Activated naive CD4-positive, alpha-beta T cell treated with anti-CD3 and anti-CD28 coated beads, Interleukin-2, amount 50 U/mL, for 24 hours (primary cell): ENCODE results near the gene CXCL10.
"Not testable (repeated sequence)": the region's sequence is repeated elsewhere in the genome, so short reads cannot be mapped to it uniquely, and the experiment has no call there.

Experiments
- H3K27ac Mint-ChIP-seq: one replicate; pipeline ENCODE4 v1.8.0; 2021; ENCODE audit warnings: mild to moderate bottlenecking, mixed read lengths
- H3K27me3 Mint-ChIP-seq: one replicate; pipeline ENCODE4 v1.8.0; 2021; ENCODE audit warnings: mixed read lengths
- H3K36me3 Mint-ChIP-seq: one replicate; pipeline ENCODE4 v1.8.0; 2021; ENCODE audit warnings: mixed read lengths
- H3K4me1 Mint-ChIP-seq: one replicate; pipeline ENCODE4 v1.8.0; 2021; ENCODE audit warnings: mixed read lengths
- H3K4me3 Mint-ChIP-seq: one replicate; pipeline ENCODE4 v1.8.0; 2021; ENCODE audit warnings: mild to moderate bottlenecking, mixed read lengths
- H3K9me3 Mint-ChIP-seq: one replicate; pipeline ENCODE4 v1.8.0; 2021; ENCODE audit warnings: mixed read lengths

Gene CXCL10

DNA sequence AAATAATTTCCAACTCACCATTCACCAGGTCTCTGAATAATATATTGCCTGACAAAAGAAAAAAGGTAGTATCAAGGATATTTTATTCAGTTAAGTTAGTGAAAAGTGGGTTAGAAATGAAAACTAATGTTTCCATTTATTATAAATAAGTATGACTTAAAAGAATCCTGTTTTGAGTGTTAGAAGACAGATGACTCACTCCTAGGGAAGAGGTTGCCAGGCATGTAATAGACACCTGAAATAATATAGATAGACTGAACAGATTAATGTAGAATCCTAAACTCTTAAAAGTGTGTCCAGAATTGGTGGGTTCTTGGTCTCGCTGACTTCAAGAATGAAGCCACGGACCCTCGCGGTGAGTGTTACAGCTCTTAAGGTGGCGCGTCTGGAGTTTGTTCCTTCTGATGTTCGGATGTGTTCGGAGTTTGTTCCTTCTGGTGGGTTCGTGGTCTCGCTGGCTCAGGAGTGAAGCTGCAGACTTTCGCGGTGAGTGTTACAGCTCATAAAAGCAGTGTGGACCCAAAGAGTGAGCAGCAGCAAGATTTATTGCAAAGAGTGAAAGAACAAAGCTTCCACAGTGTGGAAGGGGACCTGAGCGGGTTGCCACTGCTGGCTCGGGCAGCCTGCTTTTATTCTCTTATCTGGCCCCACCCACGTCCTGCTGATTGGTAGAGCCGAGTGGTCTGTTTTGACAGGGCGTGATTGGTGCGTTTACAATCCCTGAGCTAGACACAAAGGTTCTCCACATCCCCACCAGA, 19.1 kb upstream of the CXCL10 start:
- not testable (repeated sequence) for H3K36me3 Mint-ChIP-seq, H3K27me3 Mint-ChIP-seq, H3K27ac Mint-ChIP-seq, H3K9me3 Mint-ChIP-seq, H3K4me3 Mint-ChIP-seq
- H3K4me1 Mint-ChIP-seq = peaks cover 10% of the 10 kb centered on the region

- Mint-ChIP-seq H3K9me3 (no peaks in the 10 kb centered on the region), H3K4me1 (peaks cover 2% of the 10 kb centered on the region), H3K27ac (no peak overlapping the region), H3K27me3 (no peaks in the 10 kb centered on the region), H3K4me3 (no peak overlapping the region), H3K36me3 (no peaks in the 10 kb centered on the region)
These were observed 13.6 kb upstream of the CXCL10 start for GRCh38 chr4:76036855-76037254.

DNA sequence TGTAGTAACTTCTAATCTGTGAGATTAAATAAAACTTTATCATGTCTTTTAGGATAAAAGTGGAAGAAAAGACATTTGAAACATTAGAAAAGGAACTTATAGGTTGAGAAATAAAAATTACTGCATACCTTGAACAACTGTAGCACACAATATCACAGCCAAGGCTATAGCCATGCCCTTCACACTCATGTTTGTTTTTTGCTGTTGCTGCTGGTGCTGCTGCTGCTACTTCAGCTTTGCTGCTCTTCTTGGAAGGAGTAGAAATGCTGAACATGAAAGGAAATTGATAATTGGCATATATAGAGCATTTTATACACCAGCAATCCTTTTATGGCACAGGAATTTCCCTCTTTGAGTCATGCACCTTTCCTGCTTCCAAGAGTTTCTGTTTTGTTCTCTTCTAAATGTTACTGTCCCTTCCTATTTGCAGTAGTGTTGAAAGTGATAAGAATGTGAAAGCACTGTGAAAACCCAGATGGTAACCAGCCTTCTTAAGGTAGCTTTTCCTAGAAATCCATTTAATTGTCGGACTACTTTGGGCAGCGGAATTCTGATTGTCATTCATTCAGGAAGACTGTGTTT, 12.6 kb upstream of the CXCL10 start, which contains the start of gene CXCL11:
TSS of gene CXCL11 (minus strand) at position 272 of the 582 bp plus-strand sequence. CDS start at position 189, 83 bp downstream.
- no peaks in the 10 kb centered on the region for H3K4me1 Mint-ChIP-seq
- H3K4me3 Mint-ChIP-seq = no peak within 1 kb of the TSS
- H3K36me3 Mint-ChIP-seq = no peaks in the 10 kb centered on the region
- H3K27me3 Mint-ChIP-seq = no peaks in the 10 kb centered on the region
- no peaks in the 10 kb centered on the region for H3K9me3 Mint-ChIP-seq
- H3K27ac Mint-ChIP-seq = peak within 1 kb of the TSS; percentile 0

DNA sequence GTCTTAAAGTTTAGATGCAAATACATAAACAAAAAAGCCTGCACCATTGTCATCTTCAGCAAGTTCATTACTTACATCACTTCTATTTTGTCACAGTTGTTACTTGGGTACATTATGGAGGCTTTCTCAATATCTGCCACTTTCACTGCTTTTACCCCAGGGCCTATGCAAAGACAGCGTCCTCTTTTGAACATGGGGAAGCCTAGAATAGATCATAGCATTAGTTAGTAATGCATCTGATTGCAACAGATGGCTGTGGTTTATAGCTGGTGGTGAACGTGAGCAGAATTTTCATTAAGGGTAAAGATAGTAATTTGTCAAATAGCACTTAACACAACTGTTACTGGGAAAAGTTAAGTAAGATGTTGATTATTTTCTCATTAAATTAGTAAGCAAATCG, 11.8 kb upstream of the CXCL10 start:
- Mint-ChIP-seq H3K36me3 (no peaks in the 10 kb centered on the region), H3K4me3 (no peak overlapping the region)

GRCh38 chr4:76029300-76029699, 6.0 kb upstream of the CXCL10 start:
- Mint-ChIP-seq H3K36me3 (no peaks in the 10 kb centered on the region), H3K9me3 (no peaks in the 10 kb centered on the region), H3K4me1 (peaks cover 28% of the 10 kb centered on the region), H3K27me3 (no peaks in the 10 kb centered on the region), H3K4me3 (no peak overlapping the region), H3K27ac (no peak overlapping the region)

More for the DNA sequence above, 11.8 kb upstream of the CXCL10 start:
- no peaks in the 10 kb centered on the region for H3K9me3 Mint-ChIP-seq
- no peaks in the 10 kb centered on the region for H3K4me1 Mint-ChIP-seq
- H3K27me3 Mint-ChIP-seq = no peaks in the 10 kb centered on the region
- no peak overlapping the region for H3K27ac Mint-ChIP-seq

GRCh38 chr4:76028350-76028765, 5.1 kb upstream of the CXCL10 start:
- Mint-ChIP-seq H3K4me1 (peaks cover 36% of the 10 kb centered on the region), H3K36me3 (no peaks in the 10 kb centered on the region), H3K4me3 (peak overlapping the region; percentile 57), H3K9me3 (no peaks in the 10 kb centered on the region), H3K27ac (peak overlapping the region; percentile 84), H3K27me3 (no peaks in the 10 kb centered on the region)

DNA sequence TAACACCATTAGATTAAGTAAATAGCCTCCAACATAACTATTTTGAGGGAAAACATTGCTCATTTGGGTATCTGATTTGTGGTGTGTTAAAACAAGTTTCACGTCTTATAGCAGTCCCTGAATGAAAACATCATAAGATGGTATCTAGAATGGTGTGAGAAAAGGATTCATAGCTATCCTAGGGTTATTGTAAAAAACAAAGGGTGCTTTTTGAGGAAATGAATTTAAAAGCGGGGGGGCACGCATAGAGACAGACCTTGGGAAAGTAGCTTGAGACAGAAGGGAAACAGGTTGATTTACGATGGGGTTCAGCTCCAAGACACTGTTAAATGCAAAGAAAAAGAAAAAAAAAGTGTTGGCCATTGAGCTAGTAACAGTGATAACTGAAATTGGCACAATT, 768 bp upstream of the CXCL10 start:
- Mint-ChIP-seq H3K4me3 (no peak overlapping the region), H3K9me3 (no peaks in the 10 kb centered on the region), H3K27me3 (no peaks in the 10 kb centered on the region), H3K36me3 (no peaks in the 10 kb centered on the region), H3K4me1 (peaks cover 34% of the 10 kb centered on the region), H3K27ac (peak overlapping the region; percentile 60)

GRCh38 chr4:76022677-76023076, 620 bp downstream of the CXCL10 start:
- Mint-ChIP-seq H3K4me3 (no peak overlapping the region), H3K9me3 (no peaks in the 10 kb centered on the region), H3K36me3 (no peaks in the 10 kb centered on the region), H3K27ac (no peak overlapping the region), H3K27me3 (no peaks in the 10 kb centered on the region), H3K4me1 (peaks cover 20% of the 10 kb centered on the region)

DNA sequence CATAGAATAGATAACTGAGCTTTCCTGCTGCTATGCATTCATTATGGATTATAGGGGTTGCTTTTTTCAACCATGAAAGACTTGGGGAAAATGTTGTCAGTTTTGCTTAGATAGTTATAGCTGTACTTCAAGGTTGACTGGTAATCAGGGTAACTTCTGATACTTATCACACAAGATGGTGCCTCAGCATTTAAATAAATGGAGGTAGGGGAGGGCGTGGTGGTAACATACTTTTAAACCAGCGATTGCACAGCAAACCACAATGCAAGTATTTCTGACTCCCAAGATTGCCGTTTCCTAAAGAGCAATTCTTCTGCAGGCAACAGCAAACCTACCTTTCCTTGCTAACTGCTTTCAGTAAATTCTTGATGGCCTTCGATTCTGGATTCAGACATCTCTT, 1.3 kb downstream of the CXCL10 start:
- H3K27ac Mint-ChIP-seq = no peak overlapping the region
- H3K4me1 Mint-ChIP-seq = peaks cover 15% of the 10 kb centered on the region
- H3K4me3 Mint-ChIP-seq = no peak overlapping the region
- H3K9me3 Mint-ChIP-seq = no peaks in the 10 kb centered on the region
- no peaks in the 10 kb centered on the region for H3K27me3 Mint-ChIP-seq
- no peaks in the 10 kb centered on the region for H3K36me3 Mint-ChIP-seq

GRCh38 chr4:76017056-76017686, 6.1 kb downstream of the CXCL10 start:
- Mint-ChIP-seq H3K27me3 (no peaks in the 10 kb centered on the region), H3K4me1 (no peaks in the 10 kb centered on the region), H3K36me3 (no peaks in the 10 kb centered on the region), H3K4me3 (no peak overlapping the region), H3K9me3 (no peaks in the 10 kb centered on the region), H3K27ac (no peak overlapping the region)

GRCh38 chr4:76016393-76016792, 6.9 kb downstream of the CXCL10 start:
- H3K9me3 Mint-ChIP-seq = no peaks in the 10 kb centered on the region
- H3K27ac Mint-ChIP-seq = no peak overlapping the region
- H3K4me1 Mint-ChIP-seq = no peaks in the 10 kb centered on the region
- no peaks in the 10 kb centered on the region for H3K27me3 Mint-ChIP-seq
- H3K4me3 Mint-ChIP-seq = no peak overlapping the region
- H3K36me3 Mint-ChIP-seq = no peaks in the 10 kb centered on the region

GRCh38 chr4:76013540-76013939, 9.8 kb downstream of the CXCL10 start:
- no peak overlapping the region for H3K27ac Mint-ChIP-seq
- H3K27me3 Mint-ChIP-seq = no peaks in the 10 kb centered on the region
- no peaks in the 10 kb centered on the region for H3K9me3 Mint-ChIP-seq
- H3K36me3 Mint-ChIP-seq = no peaks in the 10 kb centered on the region
- H3K4me1 Mint-ChIP-seq = no peaks in the 10 kb centered on the region
- H3K4me3 Mint-ChIP-seq = no peak overlapping the region

GRCh38 chr4:76012388-76012801, 10.9 kb downstream of the CXCL10 start:
- Mint-ChIP-seq H3K36me3 (no peaks in the 10 kb centered on the region), H3K27ac (no peak overlapping the region), H3K4me1 (no peaks in the 10 kb centered on the region), H3K9me3 (no peaks in the 10 kb centered on the region), H3K27me3 (peaks cover 1% of the 10 kb centered on the region), H3K4me3 (no peak overlapping the region)

GRCh38 chr4:76011700-76012387, 11.5 kb downstream of the CXCL10 start:
- H3K4me3 Mint-ChIP-seq = no peak overlapping the region
- H3K27me3 Mint-ChIP-seq = peaks cover 1% of the 10 kb centered on the region
- no peaks in the 10 kb centered on the region for H3K4me1 Mint-ChIP-seq
- H3K36me3 Mint-ChIP-seq = no peaks in the 10 kb centered on the region
- no peak overlapping the region for H3K27ac Mint-ChIP-seq
- H3K9me3 Mint-ChIP-seq = no peaks in the 10 kb centered on the region

GRCh38 chr4:76011018-76011670, 12.2 kb downstream of the CXCL10 start:
- Mint-ChIP-seq H3K27me3 (peaks cover 1% of the 10 kb centered on the region), H3K4me1 (no peaks in the 10 kb centered on the region), H3K27ac (no peak overlapping the region), H3K4me3 (no peak overlapping the region), H3K9me3 (no peaks in the 10 kb centered on the region), H3K36me3 (no peaks in the 10 kb centered on the region)
